T follicular helper cell (primary cell): ENCODE data around the gene GBA2.

Experiments used
- DNase-seq: peaks from one replicate; pipeline ENCODE4 v3.0.0-alpha.2; 2020; ENCODE audit warnings: low read depth

GBA2 gene

GRCh38 chr9:35738186-35738585 lies 10.8 kb downstream of the GBA2 start:
- DNase-seq = no peak

- DNase-seq = no peak
These were observed 11.9 kb downstream of the GBA2 start for GRCh38 chr9:35737143-35737542.

GRCh38 chr9:35736201-35736633 lies 12.8 kb downstream of the GBA2 start:
- DNase-seq = peak; percentile 59

GRCh38 chr9:35734096-35734495 lies 14.9 kb downstream of the GBA2 start:
- DNase-seq = no peak

- no peak for DNase-seq
These were observed 16.1 kb downstream of the GBA2 start for GRCh38 chr9:35732800-35733541.

- peak; percentile 93 for DNase-seq
These were observed 16.7 kb downstream of the GBA2 start, which contains the start of the genes CREB3 and TLN1 for GRCh38 chr9:35732185-35732799. CREB3 (plus strand) TSS chr9:35732666; CDS start chr9:35732773, 107 bp downstream. TLN1 (minus strand) TSS chr9:35732195; CDS start chr9:35725694, 6,501 bp downstream.

- no peak for DNase-seq
These were observed 17.4 kb downstream of the GBA2 start for GRCh38 chr9:35731415-35732184.

- no peak for DNase-seq
These were observed 18.6 kb downstream of the GBA2 start for GRCh38 chr9:35730486-35730854.

- DNase-seq = no peak
These were observed 19.1 kb downstream of the GBA2 start for GRCh38 chr9:35729700-35730485.

GRCh38 chr9:35729101-35729500 lies 19.9 kb downstream of the GBA2 start:
- DNase-seq = no peak

GRCh38 chr9:35728041-35728971 lies 20.7 kb downstream of the GBA2 start:
- DNase-seq = no peak

- DNase-seq = no peak
These were observed 21.4 kb downstream of the GBA2 start for GRCh38 chr9:35727676-35728040.

GRCh38 chr9:35726931-35727330 lies 22.1 kb downstream of the GBA2 start:
- DNase-seq = no peak

GRCh38 chr9:35725362-35725761 lies 23.7 kb downstream of the GBA2 start:
- no peak for DNase-seq

- DNase-seq = no peak
These were observed 25.1 kb downstream of the GBA2 start for GRCh38 chr9:35723908-35724307.

GRCh38 chr9:35723426-35723825 lies 25.6 kb downstream of the GBA2 start:
- no peak for DNase-seq

- DNase-seq = no peak
These were observed 29.5 kb downstream of the GBA2 start for GRCh38 chr9:35719546-35719945.

GRCh38 chr9:35718721-35719511 lies 30.1 kb downstream of the GBA2 start:
- no peak for DNase-seq

- DNase-seq = no peak
These were observed 31.7 kb downstream of the GBA2 start for GRCh38 chr9:35717132-35717870.
